ENCODE data around the gene EEPD1.

GRCh38 chr7:36198854-36199266, 45.8 kb downstream of the EEPD1 start:
- TF ChIP-seq EZH2 (IDR thresholded peaks at IDR 0.05), result no peak
- no peak for TF ChIP-seq CTCF (IDR thresholded peaks at IDR 0.05)

All from neural progenitor cell (in vitro differentiated cells).